Left colon (tissue), 2 donors: ENCODE results near the gene PLEKHA6. TPM values are rescaled to one million over a fixed set of nuclear protein-coding genes. Genes with fewer than 3 reads are reported as not detected.
A peak's percentile ranks its signal among the peaks of the same experiment; 100 is the strongest.

Source experiments
- ATAC-seq: fragments of 200-7000 bp; cut with Tn5 transposase; one replicate; pipeline ENCODE4 v1.9.1; 2020; ENCODE audit warnings: mild to moderate bottlenecking, moderate library complexity
- DNase-seq, 2 donors: peaks; one replicate each; pipeline ENCODE4 v3.0.0-alpha.2; 2020
- intact Hi-C, 2 donors: fragments of 100-400 bp; cut with DNase I in 1 of 2; cut with micrococcal nuclease in 1 of 2; formaldehyde crosslinking; loops; one replicate each; pipeline versions ENCODE4 v1.11.2 to v1.14.0; 2022; cut with DNase I, micrococcal nuclease
- total RNA-seq, 2 donors: library from RNA; stranded (reverse); fragmentation: NEBNext Ultra II Directional; extraction: Animal tissue kit (Norgen Biotek cat#: 25700); gene quantifications; one replicate each; pipeline ENCODE4 v1.2.1, GENCODE V29; 2021
- donor health status: DM: no; HTN: no; CAD: no.
- donor health status: DM: yes; HTN: yes; CAD: no.

Gene PLEKHA6
- total RNA-seq, 2 donors from 2014 or later, result 110 to 131 TPM

DNA sequence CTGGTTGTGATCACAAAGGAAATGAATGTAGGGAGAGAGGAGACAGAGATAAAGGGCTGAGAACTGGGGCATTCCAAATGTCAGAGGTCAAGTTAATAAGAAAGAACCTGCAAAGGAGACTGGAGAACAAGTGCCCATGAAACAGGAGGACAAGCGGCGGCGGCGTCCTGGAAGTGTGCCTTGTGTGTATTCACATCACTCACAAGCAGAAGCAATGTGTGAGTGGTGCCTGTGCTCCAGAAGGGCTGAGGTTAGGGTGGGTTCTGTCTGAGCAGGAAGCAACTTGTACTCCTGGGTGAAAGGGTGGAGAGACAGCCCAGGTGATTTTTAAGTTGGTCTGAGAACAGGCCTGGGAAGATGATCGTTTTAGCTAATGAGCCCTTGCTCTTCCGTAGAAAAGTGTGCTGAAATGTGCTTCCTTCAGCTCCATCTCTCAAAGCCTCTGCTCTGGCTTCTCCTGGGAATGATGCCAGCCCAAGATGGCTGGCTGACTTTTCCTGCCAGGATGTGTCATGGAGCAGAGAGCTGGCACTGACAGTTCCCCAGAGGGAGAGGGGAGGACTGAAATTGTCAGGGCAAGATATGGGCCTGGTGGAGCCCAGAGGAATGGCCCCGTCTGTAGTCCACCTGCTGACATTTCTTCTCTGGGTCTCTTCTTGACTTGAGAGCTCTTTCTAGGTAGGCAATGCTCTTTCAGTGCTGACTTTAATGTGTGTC is 25.1 kb upstream of the PLEKHA6 start:
- DNase-seq, result no peak
- peak; percentile 45 for ATAC-seq
- intact Hi-C loops, result no loop called here

DNA sequence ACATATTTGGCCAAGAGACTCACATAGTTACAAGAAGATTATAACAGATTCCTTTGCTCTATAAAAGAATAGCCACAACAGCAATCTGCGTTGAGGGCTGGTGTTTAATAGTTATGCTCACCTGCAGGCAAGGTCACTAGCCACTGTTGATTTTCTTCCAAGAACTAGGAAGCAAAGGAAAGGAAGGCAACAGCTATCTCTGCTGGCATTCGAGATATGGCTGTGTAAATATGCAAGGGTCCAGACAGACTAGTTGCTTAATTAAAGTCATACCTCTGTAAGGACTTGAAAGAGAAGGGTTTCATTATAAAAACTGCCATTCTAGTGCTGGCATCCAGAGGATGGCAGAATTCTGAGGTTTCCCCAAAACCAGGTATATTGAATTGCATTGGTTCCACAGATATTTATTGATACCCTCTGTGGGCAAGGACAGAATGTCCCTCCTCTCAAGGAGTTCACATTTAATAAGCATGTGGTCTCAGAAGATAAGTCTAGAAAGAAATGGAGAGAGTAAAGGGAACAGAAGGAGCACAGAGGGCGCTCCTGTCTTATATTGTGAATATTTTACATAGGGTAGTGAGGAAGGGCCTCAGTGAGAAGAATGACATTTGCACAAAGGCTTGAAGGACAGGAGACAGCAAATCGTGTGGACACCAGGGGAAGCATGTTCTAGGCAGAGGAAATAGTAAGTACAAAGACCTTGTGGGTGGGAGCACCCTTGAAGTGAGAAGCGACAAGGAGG is 23.6 kb upstream of the PLEKHA6 start:
- DNase-seq, result no peak
- intact Hi-C loops, result no loop called here
- ATAC-seq, result no peak

DNA sequence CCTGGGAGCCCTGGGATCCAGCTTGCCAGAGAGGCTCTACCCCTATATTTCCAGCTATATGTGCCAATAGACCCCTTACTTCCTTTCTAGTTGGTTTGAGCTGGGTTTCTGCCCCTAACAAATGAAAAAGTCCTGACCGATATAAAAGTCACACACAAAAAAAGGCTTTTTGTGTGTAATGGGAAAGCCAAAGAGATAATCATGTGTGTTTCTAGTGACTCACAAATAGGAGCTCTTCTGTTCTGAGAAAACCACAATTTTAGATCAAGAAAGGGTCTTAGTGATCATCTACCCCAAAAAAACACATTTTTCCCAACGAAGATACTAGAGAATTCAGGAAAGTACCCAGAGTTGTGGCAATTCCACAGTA is 23.0 kb upstream of the PLEKHA6 start:
- DNase-seq, result no peak
- intact Hi-C loops, result no loop called here
- ATAC-seq, result no peak

DNA sequence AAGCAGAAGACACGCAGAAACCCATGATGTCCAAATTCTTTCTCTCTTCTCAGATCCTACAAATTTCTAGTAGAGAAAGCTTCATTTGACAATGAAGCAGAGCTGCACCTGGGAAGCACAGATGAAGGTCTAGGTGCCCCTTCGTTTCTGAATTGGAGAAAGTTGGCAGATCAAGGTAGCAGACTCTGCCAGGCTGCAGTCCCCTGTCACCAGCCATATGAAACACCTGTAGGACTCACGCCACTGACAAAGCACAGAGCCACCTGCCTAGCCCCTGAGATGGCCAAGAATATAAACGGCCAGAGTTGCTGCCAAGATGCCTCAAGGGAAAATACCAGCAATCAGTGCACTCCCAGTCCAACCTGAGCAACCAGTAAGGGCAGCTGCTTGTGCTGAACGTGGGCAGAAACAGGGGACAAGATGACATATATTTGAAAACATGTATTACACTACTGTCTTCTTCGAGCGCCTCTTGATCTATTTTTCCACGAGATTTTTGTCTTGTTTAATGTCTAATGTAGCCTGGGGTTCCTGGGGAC is 20.6 kb upstream of the PLEKHA6 start:
- ATAC-seq (no peak), DNase-seq (no peak)
- intact Hi-C loops, result no loop called here

DNA sequence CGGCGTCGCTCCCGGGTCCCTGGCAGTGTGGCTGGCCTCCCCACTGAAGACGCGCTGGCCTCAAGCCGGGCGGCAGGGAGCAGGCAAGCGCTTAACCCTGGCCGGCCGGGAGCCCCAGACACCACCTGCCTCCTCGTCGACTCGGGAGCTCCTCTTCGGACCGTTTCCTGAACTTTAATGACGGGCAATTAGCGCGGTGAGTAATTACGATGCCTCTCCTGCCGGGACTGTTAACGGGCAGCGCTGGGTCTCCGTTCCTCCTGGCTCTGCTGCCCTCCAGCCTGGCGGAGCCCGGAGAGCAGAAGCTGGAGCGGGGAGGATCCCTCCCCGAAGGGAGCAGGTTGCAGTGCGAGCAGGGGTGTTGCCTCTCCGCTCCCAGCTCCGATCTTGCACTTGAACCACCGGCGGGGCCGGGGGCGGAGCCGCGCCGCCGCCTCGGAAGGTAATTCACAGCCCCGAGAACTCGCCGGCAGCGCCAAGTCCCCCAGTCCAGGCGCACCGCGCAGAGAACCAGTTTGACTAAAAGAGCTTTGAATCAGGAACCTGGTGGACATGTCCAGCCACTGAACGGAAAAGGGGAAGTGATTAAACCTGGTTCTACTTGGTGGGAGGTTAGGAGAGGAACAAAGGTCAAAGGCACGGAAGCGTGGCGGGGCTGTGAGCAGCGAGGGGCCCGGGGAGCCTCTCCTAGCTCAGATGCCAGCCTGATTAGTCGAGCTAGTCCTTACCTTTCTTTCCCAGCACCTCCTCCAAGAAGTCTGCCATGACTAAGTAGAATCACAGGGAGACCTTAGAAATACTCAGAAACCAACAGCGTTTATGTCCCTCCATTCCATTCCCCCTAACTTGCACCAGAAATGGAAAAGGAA is 18.3 kb upstream of the PLEKHA6 start:
- ATAC-seq, result peak; percentile 69
- DNase-seq, result peak; percentile 65 to 77
- intact Hi-C loops, result no loop called here

DNA sequence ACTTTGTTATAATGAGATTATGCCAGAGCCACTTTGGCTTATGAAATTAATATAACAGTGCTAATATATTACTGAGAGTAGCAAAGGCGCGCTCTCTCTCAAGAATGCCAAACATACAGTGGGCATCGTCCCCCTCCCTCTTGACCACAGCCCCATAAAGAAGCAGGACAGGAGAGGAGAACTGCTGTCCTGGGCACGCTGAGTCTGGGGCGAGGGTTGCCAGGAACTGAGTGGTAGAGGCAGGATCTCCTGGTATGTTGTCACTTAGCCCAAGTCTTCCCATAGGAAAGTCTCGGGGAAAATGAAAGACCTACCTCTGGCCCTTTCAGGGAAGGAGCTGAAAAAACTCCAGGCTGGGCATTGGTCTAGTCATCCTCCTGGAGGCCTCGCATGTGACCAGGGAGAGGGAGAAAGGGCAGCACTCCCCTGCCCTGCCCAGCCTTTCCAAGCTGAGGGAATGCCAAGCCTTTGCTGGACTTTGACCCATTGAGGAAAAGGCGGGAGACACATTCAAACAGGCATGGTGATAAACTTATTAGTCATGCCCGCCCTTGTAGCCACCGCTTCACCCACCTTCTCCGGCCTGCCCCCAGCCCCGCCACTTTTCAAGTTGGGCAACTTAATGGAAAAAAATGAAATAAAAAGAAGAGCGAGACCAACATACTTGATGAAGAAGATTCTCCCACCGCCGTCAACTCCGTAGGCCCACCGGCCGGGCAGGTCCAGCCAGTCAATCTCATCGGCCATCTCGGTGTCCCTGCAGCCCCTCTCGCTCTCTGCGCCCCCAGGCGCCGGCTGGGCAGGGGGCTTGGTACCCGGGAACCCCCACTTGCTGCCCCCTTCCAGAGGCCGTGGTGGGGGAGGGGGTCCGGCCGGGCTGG is 17.4 kb upstream of the PLEKHA6 start:
- peak; percentile 86 for ATAC-seq
- intact Hi-C loops, result no loop called here
- peak; percentile 83 to 92 for DNase-seq

DNA sequence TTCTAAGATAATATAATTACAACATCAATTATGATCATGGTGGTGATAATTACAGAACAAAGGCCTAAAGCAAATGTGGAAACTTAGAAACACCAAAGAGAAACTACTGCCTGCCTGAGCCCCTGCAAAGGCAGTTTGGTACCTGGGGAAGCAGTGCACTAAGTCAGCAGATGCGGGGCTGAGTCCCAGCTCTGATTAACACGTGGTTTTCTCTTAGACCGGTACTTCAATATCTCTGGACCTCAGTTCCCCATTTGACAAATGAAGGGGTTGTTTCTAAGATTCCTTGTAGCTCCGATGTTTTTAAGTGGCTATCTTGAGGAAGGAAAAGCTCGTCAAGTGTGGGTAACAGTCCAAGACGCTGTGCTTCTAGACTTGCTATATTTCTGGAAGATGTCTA is 16.7 kb upstream of the PLEKHA6 start:
- ATAC-seq (no peak), DNase-seq (no peak)
- intact Hi-C loops, result no loop called here

DNA sequence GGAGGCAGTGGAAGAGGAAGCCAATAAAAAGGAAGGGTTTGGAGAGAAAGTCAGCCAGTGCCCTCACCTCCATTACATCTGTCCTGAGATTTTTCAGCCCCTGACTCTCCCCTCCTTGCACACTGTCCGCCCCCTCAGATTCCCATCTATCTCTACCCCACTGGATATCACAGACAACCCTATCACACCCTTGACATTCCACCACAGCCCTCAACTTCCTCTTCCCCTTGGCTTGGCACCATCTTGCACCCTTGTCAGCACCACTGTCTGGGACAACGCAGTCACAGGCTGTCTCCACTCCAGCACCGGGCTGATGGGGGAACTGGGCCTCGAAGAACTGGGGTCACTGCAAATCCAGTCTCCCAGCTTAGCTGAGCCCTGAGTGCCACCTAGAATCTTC is 14.2 kb upstream of the PLEKHA6 start:
- no peak for ATAC-seq
- no peak for DNase-seq
- intact Hi-C loops, result no loop called here

DNA sequence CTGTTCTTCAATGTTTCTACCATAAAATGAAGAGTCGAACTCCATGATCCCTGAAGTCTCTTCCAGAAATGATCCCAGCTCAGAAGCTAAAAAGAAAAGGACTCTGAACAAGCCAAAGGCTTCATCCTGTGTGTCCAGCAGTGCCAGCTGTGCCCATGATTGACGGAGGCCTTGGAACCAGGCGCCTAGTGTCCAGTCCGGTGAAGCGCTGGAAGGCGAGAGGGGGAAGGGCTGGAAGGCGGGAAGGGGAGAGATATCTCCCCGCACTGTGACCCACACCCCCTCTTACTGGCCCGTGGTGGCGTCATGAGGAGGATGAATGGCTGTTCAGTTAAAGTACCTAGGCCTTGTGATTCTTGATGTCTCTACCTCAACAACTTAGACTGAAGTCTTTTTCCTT is 10.4 kb upstream of the PLEKHA6 start:
- intact Hi-C loops, result no loop called here
- no peak for DNase-seq

DNA sequence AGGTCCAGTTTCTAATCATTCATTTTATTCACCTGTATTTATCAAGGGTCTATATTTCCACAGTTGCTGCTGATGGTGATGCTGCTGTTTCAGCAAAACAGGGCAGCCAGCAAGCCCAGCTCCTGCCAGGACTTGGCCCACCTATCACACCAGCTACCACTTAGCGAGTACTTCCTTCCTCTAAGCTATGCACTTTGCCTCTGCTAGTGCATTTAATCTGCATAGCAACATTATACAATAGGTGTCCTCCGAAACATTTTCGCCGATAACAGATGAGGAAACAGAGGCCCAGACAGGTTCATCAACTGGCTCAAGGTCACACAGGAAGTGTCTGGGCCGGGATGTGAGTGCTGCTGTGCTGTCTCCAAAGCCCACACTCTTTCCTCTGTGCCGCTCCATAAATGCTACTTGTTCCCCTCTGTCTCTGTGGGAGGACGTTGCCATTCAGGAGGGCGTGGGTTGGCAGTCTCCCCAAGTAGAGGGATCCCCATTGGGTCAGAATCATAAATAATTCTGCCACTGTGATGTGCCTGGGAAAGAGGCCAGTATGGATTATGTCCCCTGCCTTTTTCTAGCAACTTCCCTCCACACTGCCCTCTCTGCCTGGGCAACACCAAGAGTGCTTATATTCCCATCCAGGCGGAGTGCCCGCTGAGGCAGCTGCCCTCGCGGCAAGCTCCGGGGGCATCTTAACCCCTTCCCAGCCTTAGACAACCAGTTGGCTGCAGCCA is 9.4 kb upstream of the PLEKHA6 start:
- DNase-seq, result no peak
- ATAC-seq, result no peak
- intact Hi-C loops, result loop anchor here (5.0 to 10.0 kb wide), 3 partner anchors 104 to 207 kb away; partner anchors contain the start of gene REN (in 1 of the 2)

More for the DNA sequence above, 10.4 kb upstream of the PLEKHA6 start:
- ATAC-seq, result no peak

DNA sequence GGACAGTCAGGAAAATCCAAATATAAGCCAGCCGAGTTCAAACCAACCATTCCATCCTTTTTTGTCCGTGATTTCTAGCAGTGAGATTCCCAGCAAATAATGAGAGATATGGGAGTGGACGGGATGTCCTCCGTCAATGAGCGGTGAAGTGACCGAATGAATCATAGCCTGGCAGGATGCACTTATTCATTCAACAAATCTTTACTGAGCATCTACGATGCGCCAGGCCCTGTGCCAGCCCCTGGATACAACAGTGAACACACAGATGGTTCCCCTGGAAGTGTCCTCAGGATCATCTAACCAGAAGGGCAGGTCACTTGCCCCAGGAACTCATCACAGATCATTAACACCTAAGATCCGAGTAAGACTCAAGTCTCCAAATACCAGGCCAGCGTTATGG is 8.2 kb upstream of the PLEKHA6 start:
- no peak for ATAC-seq
- intact Hi-C loops, result loop anchor here (5.0 to 10.0 kb wide), 3 partner anchors 103 to 206 kb away; partner anchors contain the start of gene REN (in 1 of the 2)
- DNase-seq, result no peak

DNA sequence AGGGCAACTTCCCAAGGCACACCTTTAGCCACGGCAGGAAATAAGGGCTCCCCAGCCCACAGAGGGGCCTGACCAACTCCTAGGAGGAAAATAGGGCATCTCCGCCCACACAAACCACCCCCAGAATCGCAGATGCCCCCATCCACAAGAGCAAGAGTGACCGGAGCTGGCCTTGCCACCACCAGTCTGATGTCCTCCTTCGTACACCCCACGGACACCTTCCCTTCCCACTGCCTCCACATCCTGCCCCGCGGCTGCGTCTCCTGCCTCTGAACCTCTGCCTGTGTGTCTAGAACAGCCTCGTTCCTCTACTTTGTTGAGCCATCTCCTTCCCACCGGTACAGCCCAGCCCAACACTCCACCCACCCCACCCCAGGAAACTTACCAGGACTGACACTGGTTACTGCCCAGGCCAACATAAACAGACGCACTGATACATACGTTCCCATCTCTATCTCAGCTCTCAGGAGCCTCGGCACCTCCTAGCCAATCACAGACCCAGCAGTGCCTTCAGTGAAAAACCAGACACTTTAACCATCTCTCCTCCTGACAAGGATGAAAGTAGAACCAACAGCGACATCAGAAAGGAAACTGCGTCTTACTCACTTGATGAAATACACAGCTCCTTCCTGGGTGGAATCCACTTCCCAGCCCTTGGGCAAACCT is 7.6 kb upstream of the PLEKHA6 start:
- intact Hi-C loops, result loop anchor here (5.0 to 10.0 kb wide), 3 partner anchors 103 to 205 kb away; partner anchors contain the start of gene REN (in 1 of the 2)
- DNase-seq (no peak), ATAC-seq (no peak)

DNA sequence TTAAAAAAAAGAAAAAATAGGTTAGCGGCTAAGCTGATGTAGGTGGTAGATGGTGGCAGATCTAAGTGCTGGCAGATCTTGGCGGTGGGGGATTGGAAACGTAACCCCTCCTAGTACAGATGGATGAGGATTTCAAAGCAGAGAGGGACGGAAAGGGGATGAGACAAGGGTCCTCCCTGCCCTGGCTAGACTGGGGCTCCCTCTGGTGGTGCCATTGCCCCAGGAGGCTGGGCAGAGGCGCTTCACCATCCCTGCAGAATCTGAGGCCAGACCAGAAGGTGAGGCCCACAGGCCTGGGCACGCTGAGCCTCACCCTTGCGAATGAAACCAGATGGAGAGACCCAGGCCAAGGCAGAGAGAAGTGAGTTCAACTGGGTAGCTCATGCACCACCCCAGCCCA is 7.0 kb upstream of the PLEKHA6 start:
- DNase-seq, result no peak
- intact Hi-C loops, result loop anchor here (5.0 to 10.0 kb wide), 3 partner anchors 102 to 204 kb away; partner anchors contain the start of gene REN (in 1 of the 2)
- no peak for ATAC-seq

DNA sequence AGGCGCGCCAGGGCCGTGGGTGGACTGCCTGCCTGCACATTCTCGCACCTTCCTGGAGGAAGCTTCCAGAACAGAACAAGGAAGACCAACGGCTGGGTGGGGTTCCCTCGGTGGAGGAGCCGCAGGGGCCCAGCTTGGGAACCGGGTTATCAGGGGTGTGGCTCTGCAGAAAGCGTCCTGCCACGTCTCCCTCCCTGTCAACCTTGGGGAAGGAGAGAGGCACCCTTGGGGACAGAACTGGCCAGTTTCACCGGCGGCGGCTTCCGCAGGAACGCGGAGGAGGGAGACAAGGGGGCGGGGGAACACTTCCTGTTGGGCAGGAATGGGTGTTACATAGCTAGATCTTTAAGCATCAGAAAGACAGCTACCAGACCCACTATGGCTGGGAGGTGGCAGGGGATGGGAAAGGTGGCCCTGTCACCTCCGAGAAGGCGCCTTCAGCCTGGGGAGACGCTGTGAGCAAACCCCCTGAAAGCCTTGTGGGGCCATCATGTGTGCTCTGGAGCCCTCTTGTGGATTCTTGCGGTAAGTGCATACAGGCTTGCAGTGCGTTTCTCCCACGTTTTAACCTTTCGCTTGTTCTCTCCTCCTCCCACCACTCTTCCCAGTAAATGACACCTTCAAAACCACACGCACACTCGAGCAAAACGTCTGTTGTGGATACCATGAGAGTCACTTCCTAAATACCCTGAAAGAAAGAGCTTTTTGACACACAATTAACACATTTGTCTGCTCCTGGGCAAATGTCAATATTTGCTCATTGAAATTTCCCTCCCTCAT is 3.8 kb upstream of the PLEKHA6 start:
- ATAC-seq (peak; percentile 85), DNase-seq (peak; percentile 74 to 88)
- intact Hi-C loops, result loop anchor here (5.0 to 10.0 kb wide), 4 partner anchors 99 to 199 kb away; partner anchors contain the start of genes GOLT1A (in 1 of the 2) and REN (in 1 of the 2)

DNA sequence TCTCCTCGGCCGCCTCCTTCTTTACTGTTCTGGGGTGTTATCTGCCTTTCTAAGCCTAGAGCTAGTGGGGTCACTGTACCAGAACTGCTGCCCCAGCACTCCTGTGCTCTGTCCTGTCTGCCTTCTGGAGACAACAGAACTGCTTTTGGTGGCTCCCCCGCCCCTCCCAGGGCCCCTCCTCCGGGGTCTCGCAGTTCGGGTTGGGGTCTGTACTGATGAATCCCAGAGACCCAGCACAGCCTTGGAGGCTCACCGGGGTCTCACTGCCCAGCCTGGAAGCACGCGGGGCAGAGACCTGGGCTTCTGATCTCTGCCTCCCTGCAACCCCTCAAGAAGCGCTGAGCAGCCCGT is 3.2 kb upstream of the PLEKHA6 start:
- DNase-seq, result no peak
- ATAC-seq, result no peak
- intact Hi-C loops, result loop anchor here (5.0 to 10.0 kb wide), 4 partner anchors 98 to 198 kb away; partner anchors contain the start of genes GOLT1A (in 1 of the 2) and REN (in 1 of the 2)

DNA sequence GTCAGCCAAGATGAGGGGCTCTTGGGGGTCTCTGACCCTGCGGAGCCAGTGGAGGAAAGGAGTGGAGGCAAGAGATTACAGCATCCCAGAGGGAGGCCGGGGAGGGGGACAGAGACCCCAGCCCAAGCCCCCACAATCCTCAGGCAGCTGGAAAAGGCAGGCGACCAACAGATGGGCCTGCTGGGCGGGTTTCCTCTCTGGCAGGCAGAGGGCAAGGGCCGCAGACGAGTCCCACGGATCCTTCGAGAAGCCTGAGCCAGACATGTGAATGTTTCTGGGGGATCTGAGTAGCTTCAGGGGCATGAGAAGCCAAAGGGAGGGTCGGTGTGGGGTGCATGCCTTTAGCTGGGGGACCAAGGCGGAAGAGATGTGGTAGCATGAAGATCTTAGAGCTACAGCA is 2.1 kb upstream of the PLEKHA6 start:
- intact Hi-C loops, result loop anchor here (5.0 to 10.0 kb wide), 4 partner anchors 97 to 197 kb away; partner anchors contain the start of genes GOLT1A (in 1 of the 2) and REN (in 1 of the 2)
- ATAC-seq (no peak), DNase-seq (no peak)
